SK-N-SH (cell line): ENCODE data around the gene FRMD7. TPM values are rescaled to one million over a fixed set of nuclear protein-coding genes. Genes with fewer than 3 reads are reported as not detected.

Experiments used
- CTCF ChIA-PET: fragments of 300-600, 350-600 bp; formaldehyde crosslinking; extraction: SDS; loops from one replicate; lab custom pipeline; 2021; lab: Yijun Ruan, JAX
- POLR2A ChIA-PET: fragments of 350-600 bp; sonication (Branson Sonifier 250); formaldehyde crosslinking; extraction: SDS; loops from one replicate; lab custom pipeline; 2020; ENCODE audit warnings: antibody characterized with exemption, inconsistent platforms; lab: Yijun Ruan, JAX
- DNase-seq: peaks from one replicate; pipeline ENCODE4 v3.0.0; 2012
- H2AFZ ChIP-seq: fragments of 200-600 bp; sonication (generic); 2 replicates; pipeline ENCODE4 v1.8.1; 2016; ENCODE audit warnings: antibody characterized with exemption, mild to moderate bottlenecking, low read depth
- H3F3A ChIP-seq: fragments of 200-600 bp; sonication (generic); replicated peaks from 2 replicates; pipeline ENCODE3; 2016; ENCODE audit warnings: antibody characterized with exemption, mild to moderate bottlenecking; ENCODE audit not compliant: insufficient read depth
- H3K27ac ChIP-seq, 2 experiments: fragments of 200-500 bp in 1 of 2; fragments of 200-600 bp in 1 of 2; sonication (Bioruptor generic) in 1 of 2; sonication (generic), shearing (Covaris generic) in 1 of 2; 2 replicates each; pipeline versions ENCODE4 v1.5.1 to v1.6.1; 2014 to 2016; ENCODE audit warnings: low read depth in 2 of 2, inconsistent platforms in 1 of 2, low read length in 1 of 2, mild to moderate bottlenecking in 1 of 2, mixed read lengths in 1 of 2
- H3K27me3 ChIP-seq: fragments of 200-600 bp; sonication (generic), shearing (Covaris generic); 2 replicates; pipeline ENCODE4 v1.6.1; 2016; ENCODE audit warnings: mixed run types; ENCODE audit not compliant: insufficient read depth
- H3K36me3 ChIP-seq, 2 experiments: fragments of 200-500 bp in 1 of 2; fragments of 200-600 bp in 1 of 2; sonication (Bioruptor generic) in 1 of 2; sonication (generic) in 1 of 2; replicated peaks in 1 of 2; 2 replicates each; pipeline versions ENCODE3 to v1.5.1; 2014 to 2016; ENCODE audit warnings: low read length in 1 of 2, mild to moderate bottlenecking in 1 of 2; ENCODE audit not compliant: insufficient read depth in 2 of 2, control insufficient read depth in 1 of 2
- H3K4me1 ChIP-seq, 2 experiments: fragments of 200-500 bp in 1 of 2; fragments of 200-600 bp in 1 of 2; sonication (Bioruptor generic) in 1 of 2; sonication (generic), shearing (Covaris generic) in 1 of 2; 2 replicates each; pipeline versions ENCODE4 v1.5.1 to v1.6.1; 2014 to 2016; ENCODE audit warnings: low read depth in 1 of 2, low read length in 1 of 2, mixed run types in 1 of 2; ENCODE audit not compliant: insufficient read depth in 2 of 2, control insufficient read depth in 1 of 2
- H3K4me2 ChIP-seq: fragments of 200-600 bp; sonication (generic), shearing (Covaris generic); 2 replicates; pipeline ENCODE4 v1.6.1; 2017; ENCODE audit warnings: mixed run types
- H3K4me3 ChIP-seq, 2 experiments: fragments of 200-500 bp in 1 of 2; fragments of 200-600 bp in 1 of 2; sonication (Bioruptor generic) in 1 of 2; sonication (generic), shearing (Covaris generic) in 1 of 2; 2 replicates each; pipeline versions ENCODE4 v1.5.1 to v1.8.1; 2014 to 2016; ENCODE audit warnings: low read depth in 2 of 2, inconsistent platforms in 1 of 2, low read length in 1 of 2, mild to moderate bottlenecking in 1 of 2, mixed read lengths in 1 of 2, moderate library complexity in 1 of 2
- H3K79me2 ChIP-seq: fragments of 200-600 bp; sonication (generic); 2 replicates; pipeline ENCODE4 v1.8.1; 2017; ENCODE audit warnings: mild to moderate bottlenecking; ENCODE audit not compliant: insufficient read depth
- H3K9ac ChIP-seq: fragments of 200-600 bp; sonication (generic); 2 replicates; pipeline ENCODE4 v1.6.1; 2017; ENCODE audit warnings: mixed run types
- H3K9me2 ChIP-seq: fragments of 200-600 bp; sonication (generic); 2 replicates; pipeline ENCODE4 v1.6.1; 2017; ENCODE audit warnings: mixed run types
- H3K9me3 ChIP-seq: fragments of 200-600 bp; sonication (generic); 2 replicates; pipeline ENCODE4 v1.6.1; 2017; ENCODE audit warnings: mixed run types, mild to moderate bottlenecking, moderate library complexity
- H4K20me1 ChIP-seq: fragments of 200-600 bp; sonication (generic); 2 replicates; pipeline ENCODE4 v1.6.1; 2017; ENCODE audit warnings: mild to moderate bottlenecking, mixed run types; ENCODE audit not compliant: insufficient read depth
- ELF1 ChIP-seq: IDR thresholded peaks from 2 replicates; pipeline ENCODE4 v1.4.0; 2012
- EP300 ChIP-seq, 2 experiments: IDR thresholded peaks; 2 replicates each; pipeline versions ENCODE4 v1.4.0 to v1.6.1; 2012; ENCODE audit warnings: borderline replicate concordance in 1 of 2, low read depth in 1 of 2, low read length in 1 of 2
- FOSL2 ChIP-seq: IDR thresholded peaks from 2 replicates; pipeline ENCODE4 v1.4.0; 2012; ENCODE audit warnings: low read depth, mild to moderate bottlenecking, moderate library complexity, borderline replicate concordance
- GATA2 ChIP-seq: sonication (generic); formaldehyde crosslinking; IDR thresholded peaks from 2 replicates; pipeline ENCODE4 v1.5.0; 2020; ENCODE audit warnings: mild to moderate bottlenecking, missing genetic modification reagents
- MXI1 ChIP-seq: IDR thresholded peaks from 2 replicates; pipeline ENCODE4 v1.6.1; 2012; ENCODE audit warnings: mild to moderate bottlenecking, low read depth, low read length, improper control_type of control experiment
- NFIC ChIP-seq: IDR thresholded peaks from 2 replicates; pipeline ENCODE4 v1.4.0; 2012; ENCODE audit warnings: borderline replicate concordance
- NRF1 ChIP-seq: IDR thresholded peaks from 2 replicates; pipeline ENCODE4 v1.6.1; 2012; ENCODE audit warnings: low read depth, mild to moderate bottlenecking, low read length
- POLR2AphosphoS5 ChIP-seq: IDR thresholded peaks from 2 replicates; pipeline ENCODE4 v1.6.1; 2012; ENCODE audit warnings: low read depth, low read length
- RCOR1 ChIP-seq: fragments of 150-350 bp; IDR thresholded peaks from 2 replicates; pipeline ENCODE4 v1.6.1; 2017; ENCODE audit warnings: antibody characterized with exemption, low read length
- SMC3 ChIP-seq: IDR thresholded peaks from 2 replicates; pipeline ENCODE4 v1.6.1; 2012; ENCODE audit warnings: low read depth, low read length, improper control_type of control experiment
- TAF1 ChIP-seq: IDR thresholded peaks from 2 replicates; pipeline ENCODE4 v1.6.1; 2012; ENCODE audit warnings: low read depth, mild to moderate bottlenecking, low read length, moderate library complexity, borderline replicate concordance
- TEAD4 ChIP-seq: IDR thresholded peaks from 2 replicates; pipeline ENCODE4 v1.4.0; 2012; ENCODE audit warnings: mild to moderate bottlenecking, borderline replicate concordance; ENCODE audit not compliant: insufficient read depth
- YY1 ChIP-seq: IDR thresholded peaks from 2 replicates; pipeline ENCODE4 v1.4.0; 2012; ENCODE audit warnings: low read depth, mild to moderate bottlenecking
- WGBS: methylation state at CpG from one replicate; pipeline ENCODE4 v1.1.6; 2017; ENCODE audit warnings: low lambda C conversion rate; 5-methylcytosine and 5-hydroxymethylcytosine counted together
- polyA plus RNA-seq, 3 experiments: library from polyadenylated mRNA; depleted of rRNA; stranded (reverse); fragments of >200 nt; gene quantifications; 2 replicates each; pipeline ENCODE4 v1.2.3, GENCODE V29; 2012
- TF ChIP-seq, protein P1 (sequence below): fragments of 150-350 bp; IDR thresholded peaks from 2 replicates; pipeline ENCODE4 v1.6.1; 2016; ENCODE audit warnings: mild to moderate bottlenecking, low read depth, low read length
- TF ChIP-seq, protein P2 (sequence below): IDR thresholded peaks from 2 replicates; pipeline ENCODE4; 2012
- TF ChIP-seq, protein P3 (sequence below): fragments of 150-350 bp; IDR thresholded peaks from 2 replicates; pipeline ENCODE4 v1.6.1; 2017; ENCODE audit warnings: antibody characterized with exemption, low read length, low read depth, borderline replicate concordance
- TF ChIP-seq, protein P4 (sequence below): IDR thresholded peaks from 2 replicates; pipeline ENCODE4 v1.6.1; 2012; ENCODE audit warnings: mild to moderate bottlenecking, low read depth, low read length, moderate library complexity

Gene FRMD7
- polyA plus RNA-seq, 1 of the 3 experiments (the other 2 are of a cell fraction): not detected

DNA sequence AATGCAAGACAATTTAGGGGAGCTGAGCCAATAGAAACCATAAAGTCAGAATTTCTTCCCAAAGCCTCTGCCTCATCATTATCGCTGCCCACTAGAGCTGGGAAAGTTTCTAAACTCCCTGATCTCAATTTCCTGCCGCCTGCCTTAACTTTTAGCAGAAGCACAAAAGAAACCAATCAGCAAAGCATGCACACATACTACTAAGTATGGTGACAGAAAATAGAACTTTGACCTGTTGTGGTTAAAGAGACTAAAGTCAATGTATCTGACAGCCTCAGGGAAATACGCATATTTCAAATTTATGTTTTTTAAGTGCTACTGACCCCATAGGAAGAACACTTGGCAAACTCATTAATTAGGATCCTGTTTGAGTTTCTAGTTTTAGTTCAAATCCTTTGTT is 94.7 kb downstream of the FRMD7 start:
- no peak overlapping the region for H3K27ac ChIP-seq
- TF ChIP-seq ELF1 (no peak), TAF1 (no peak), POLR2AphosphoS5 (no peak), SMC3 (no peak), NRF1 (no peak), TEAD4 (no peak), YY1 (no peak), FOSL2 (no peak), NFIC (no peak), EP300 (IDR thresholded peaks at IDR 0.05; ENCODE audit: borderline replicate concordance in 1 of 2, low read depth in 1 of 2, low read length in 1 of 2) (no peak), MXI1 (no peak)
- TF ChIP-seq, protein P1, sequence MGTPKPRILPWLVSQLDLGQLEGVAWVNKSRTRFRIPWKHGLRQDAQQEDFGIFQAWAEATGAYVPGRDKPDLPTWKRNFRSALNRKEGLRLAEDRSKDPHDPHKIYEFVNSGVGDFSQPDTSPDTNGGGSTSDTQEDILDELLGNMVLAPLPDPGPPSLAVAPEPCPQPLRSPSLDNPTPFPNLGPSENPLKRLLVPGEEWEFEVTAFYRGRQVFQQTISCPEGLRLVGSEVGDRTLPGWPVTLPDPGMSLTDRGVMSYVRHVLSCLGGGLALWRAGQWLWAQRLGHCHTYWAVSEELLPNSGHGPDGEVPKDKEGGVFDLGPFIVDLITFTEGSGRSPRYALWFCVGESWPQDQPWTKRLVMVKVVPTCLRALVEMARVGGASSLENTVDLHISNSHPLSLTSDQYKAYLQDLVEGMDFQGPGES: no peak
- no peak overlapping the region for H3K4me3 ChIP-seq
- 40% methylated on average over 3 of the region's 3 CpGs for WGBS
- no peaks in the 10 kb centered on the region for H3K9me3 ChIP-seq
- ChIA-PET POLR2A (no interaction called here), CTCF (interaction anchor here (1.2 kb wide), 1 partner anchor 38 kb away, joined by 3 read pairs; no protein-coding TSS in a partner anchor)
- H4K20me1 ChIP-seq: no peaks in the 10 kb centered on the region
- H3K36me3 ChIP-seq: no peaks in the 10 kb centered on the region
- no peak overlapping the region for H2AFZ ChIP-seq
- H3K79me2 ChIP-seq: no peaks in the 10 kb centered on the region
- no peaks in the 10 kb centered on the region for H3K9me2 ChIP-seq
- peaks cover 0 to 2% of the 10 kb centered on the region in 2 experiments; a peak in 1 of 4 replicates for H3K4me1 ChIP-seq
- H3F3A ChIP-seq: no peaks in the 10 kb centered on the region
- H3K9ac ChIP-seq: no peak overlapping the region
- 0 out of 2 replicates have a peak, but pooled peaks cover 4% of the 10 kb centered on the region for H3K27me3 ChIP-seq
- no peak overlapping the region for H3K4me2 ChIP-seq
- DNase-seq: no peak

DNA sequence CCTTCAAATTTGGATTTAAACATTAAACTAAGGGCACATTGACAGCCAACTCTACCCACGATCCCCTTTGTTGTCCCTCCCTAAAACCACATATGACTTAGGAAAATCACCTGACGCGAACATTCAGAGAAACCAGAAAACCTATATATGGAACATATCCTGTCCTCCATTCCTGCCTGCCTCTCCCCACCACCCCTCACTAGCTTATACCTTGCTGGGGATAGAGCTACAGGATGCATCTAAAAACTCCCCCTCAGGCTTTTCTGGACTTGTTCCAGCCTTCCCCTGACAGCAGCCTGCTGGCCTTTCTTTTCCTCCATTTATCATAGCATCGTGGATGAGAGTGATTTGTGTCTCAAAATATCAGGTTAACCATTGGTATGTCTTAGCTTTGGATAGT is 96.0 kb downstream of the FRMD7 start:
- Histone ChIP-seq H3K27me3 (0 out of 2 replicates have a peak, but pooled peaks cover 4% of the 10 kb centered on the region), H3F3A (no peaks in the 10 kb centered on the region), H4K20me1 (no peaks in the 10 kb centered on the region), H3K27ac (no peak overlapping the region), H3K36me3 (no peaks in the 10 kb centered on the region), H3K4me3 (no peak overlapping the region), H3K4me2 (no peak overlapping the region), H3K9me2 (no peaks in the 10 kb centered on the region), H2AFZ (no peak overlapping the region), H3K9ac (no peak overlapping the region), H3K79me2 (no peaks in the 10 kb centered on the region), H3K4me1 (peaks cover 0 to 2% of the 10 kb centered on the region in 2 experiments; a peak in 1 of 4 replicates), H3K9me3 (no peaks in the 10 kb centered on the region)
- TF ChIP-seq, protein P2, sequence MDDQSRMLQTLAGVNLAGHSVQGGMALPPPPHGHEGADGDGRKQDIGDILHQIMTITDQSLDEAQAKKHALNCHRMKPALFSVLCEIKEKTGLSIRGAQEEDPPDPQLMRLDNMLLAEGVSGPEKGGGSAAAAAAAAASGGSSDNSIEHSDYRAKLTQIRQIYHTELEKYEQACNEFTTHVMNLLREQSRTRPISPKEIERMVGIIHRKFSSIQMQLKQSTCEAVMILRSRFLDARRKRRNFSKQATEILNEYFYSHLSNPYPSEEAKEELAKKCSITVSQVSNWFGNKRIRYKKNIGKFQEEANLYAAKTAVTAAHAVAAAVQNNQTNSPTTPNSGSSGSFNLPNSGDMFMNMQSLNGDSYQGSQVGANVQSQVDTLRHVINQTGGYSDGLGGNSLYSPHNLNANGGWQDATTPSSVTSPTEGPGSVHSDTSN: no peak
- TF ChIP-seq MXI1: no peak
- TF ChIP-seq RCOR1: no peak
- TF ChIP-seq FOSL2: no peak
- TF ChIP-seq, protein P3, sequence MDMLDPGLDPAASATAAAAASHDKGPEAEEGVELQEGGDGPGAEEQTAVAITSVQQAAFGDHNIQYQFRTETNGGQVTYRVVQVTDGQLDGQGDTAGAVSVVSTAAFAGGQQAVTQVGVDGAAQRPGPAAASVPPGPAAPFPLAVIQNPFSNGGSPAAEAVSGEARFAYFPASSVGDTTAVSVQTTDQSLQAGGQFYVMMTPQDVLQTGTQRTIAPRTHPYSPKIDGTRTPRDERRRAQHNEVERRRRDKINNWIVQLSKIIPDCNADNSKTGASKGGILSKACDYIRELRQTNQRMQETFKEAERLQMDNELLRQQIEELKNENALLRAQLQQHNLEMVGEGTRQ: no peak
- TF ChIP-seq TAF1: no peak
- TF ChIP-seq, protein P4, sequence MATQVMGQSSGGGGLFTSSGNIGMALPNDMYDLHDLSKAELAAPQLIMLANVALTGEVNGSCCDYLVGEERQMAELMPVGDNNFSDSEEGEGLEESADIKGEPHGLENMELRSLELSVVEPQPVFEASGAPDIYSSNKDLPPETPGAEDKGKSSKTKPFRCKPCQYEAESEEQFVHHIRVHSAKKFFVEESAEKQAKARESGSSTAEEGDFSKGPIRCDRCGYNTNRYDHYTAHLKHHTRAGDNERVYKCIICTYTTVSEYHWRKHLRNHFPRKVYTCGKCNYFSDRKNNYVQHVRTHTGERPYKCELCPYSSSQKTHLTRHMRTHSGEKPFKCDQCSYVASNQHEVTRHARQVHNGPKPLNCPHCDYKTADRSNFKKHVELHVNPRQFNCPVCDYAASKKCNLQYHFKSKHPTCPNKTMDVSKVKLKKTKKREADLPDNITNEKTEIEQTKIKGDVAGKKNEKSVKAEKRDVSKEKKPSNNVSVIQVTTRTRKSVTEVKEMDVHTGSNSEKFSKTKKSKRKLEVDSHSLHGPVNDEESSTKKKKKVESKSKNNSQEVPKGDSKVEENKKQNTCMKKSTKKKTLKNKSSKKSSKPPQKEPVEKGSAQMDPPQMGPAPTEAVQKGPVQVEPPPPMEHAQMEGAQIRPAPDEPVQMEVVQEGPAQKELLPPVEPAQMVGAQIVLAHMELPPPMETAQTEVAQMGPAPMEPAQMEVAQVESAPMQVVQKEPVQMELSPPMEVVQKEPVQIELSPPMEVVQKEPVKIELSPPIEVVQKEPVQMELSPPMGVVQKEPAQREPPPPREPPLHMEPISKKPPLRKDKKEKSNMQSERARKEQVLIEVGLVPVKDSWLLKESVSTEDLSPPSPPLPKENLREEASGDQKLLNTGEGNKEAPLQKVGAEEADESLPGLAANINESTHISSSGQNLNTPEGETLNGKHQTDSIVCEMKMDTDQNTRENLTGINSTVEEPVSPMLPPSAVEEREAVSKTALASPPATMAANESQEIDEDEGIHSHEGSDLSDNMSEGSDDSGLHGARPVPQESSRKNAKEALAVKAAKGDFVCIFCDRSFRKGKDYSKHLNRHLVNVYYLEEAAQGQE: no peak
- no peak for TF ChIP-seq GATA2 (CRISPR knock-in tag)
- 32% methylated on average over 4 of the region's 4 CpGs for WGBS
- ChIA-PET POLR2A (no interaction called here), CTCF (no interaction called here)
- DNase-seq: peak; percentile 14
